ENCODE results near the gene OR4D1.

OR4D1 gene

GRCh38 chr17:58195518-58196123 lies 47.4 kb downstream of the OR4D1 start:
- no peak for DNase-seq

GRCh38 chr17:58196610-58197009 lies 48.4 kb downstream of the OR4D1 start:
- DNase-seq, result no peak

GRCh38 chr17:58200024-58200633 lies 51.9 kb downstream of the OR4D1 start:
- DNase-seq, result peak; percentile 38 to 62 (median 57)

- no peak for DNase-seq
Observed at GRCh38 chr17:58202859-58203258, 54.7 kb downstream of the OR4D1 start.

- DNase-seq, result no peak
Observed at GRCh38 chr17:58204796-58205195, 56.6 kb downstream of the OR4D1 start.

DNA sequence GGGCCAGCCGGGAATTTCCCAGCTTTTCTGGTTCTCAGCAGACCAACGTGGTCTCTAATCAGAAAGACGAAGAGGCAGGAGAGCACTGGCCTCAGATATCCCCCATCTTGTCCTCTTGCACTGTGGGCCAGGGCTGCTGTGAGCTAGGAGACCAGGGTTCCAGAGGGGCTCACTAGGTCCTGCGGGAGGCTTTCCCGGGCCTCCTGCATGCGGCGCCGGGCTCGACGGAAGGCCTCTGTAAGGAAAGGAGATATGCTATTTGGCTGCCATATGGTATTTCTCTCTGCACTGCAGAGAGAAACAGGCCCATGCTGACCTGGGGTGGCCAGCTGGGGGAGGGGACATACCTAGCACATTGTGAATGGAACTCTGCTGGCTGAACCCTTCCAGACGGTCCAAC lies 57.8 kb downstream of the OR4D1 start:
- DNase-seq, result no peak

DNA sequence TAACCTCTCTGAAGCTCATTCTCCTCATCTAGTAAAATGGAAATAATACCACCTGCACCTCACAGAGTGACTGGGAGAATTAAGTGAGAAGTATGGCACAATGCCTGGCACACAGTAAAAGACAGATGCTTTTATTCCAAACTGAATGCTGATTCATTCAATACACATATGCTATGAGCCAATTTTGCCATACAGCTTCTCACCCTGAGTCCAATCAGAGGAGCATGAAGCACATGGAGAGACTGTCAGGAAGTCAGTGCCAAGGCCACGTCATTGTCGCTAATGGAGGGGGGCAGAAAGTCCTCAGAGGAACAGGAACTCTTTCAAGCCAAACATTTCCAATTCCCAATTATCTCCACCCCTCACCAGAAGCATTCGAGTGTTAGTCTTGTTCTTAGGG lies 59.3 kb downstream of the OR4D1 start:
- no peak for DNase-seq

GRCh38 chr17:58208344-58208743 lies 60.2 kb downstream of the OR4D1 start:
- DNase-seq, result no peak
